Measurements from ENCODE around the gene PLA2G4B.

DNA sequence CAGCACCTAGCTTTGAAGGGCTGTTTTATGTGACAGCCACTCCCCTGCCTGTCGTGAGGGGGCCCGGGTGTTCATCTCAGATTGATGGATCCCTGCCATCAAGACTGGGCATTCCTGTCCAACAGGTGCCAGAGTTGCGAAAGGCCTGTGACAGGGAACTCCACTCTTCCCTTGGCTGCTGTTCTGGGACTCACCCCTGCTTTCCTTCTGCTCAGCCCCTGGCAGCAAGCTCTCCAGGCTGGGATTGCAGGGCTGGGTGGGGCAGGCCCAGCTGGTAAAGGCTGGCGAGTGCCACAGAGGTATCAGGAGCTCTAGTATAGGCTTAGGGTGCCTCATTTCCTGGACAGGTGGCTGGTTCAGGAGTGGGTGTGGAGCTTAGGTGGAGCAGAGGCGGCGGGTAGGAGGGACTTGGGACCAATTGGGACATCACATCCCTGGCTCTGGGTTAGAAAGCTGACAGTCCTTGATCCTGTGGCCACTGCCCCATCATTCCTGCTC, at the start of gene PLA2G4B:
- TF ChIP-seq, protein P1, sequence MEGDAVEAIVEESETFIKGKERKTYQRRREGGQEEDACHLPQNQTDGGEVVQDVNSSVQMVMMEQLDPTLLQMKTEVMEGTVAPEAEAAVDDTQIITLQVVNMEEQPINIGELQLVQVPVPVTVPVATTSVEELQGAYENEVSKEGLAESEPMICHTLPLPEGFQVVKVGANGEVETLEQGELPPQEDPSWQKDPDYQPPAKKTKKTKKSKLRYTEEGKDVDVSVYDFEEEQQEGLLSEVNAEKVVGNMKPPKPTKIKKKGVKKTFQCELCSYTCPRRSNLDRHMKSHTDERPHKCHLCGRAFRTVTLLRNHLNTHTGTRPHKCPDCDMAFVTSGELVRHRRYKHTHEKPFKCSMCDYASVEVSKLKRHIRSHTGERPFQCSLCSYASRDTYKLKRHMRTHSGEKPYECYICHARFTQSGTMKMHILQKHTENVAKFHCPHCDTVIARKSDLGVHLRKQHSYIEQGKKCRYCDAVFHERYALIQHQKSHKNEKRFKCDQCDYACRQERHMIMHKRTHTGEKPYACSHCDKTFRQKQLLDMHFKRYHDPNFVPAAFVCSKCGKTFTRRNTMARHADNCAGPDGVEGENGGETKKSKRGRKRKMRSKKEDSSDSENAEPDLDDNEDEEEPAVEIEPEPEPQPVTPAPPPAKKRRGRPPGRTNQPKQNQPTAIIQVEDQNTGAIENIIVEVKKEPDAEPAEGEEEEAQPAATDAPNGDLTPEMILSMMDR (IDR thresholded peaks at IDR 0.05; ENCODE audit: low read depth, low read length), result no peak
- no peak for TF ChIP-seq EZH2phosphoT487 (IDR thresholded peaks at IDR 0.05; ENCODE audit: low read depth)
